22Rv1 (cell line): ENCODE measurements around the gene DPH1.

Experiments used
- H3K27ac ChIP-seq: fragments of 450-650 bp; 2 replicates; pipeline ENCODE4 v1.5.1; 2017
- ZFX ChIP-seq: fragments of 450-650 bp; IDR thresholded peaks from 2 replicates; pipeline ENCODE4 v1.6.1; 2017; ENCODE audit warnings: antibody characterized with exemption, borderline replicate concordance
- TF ChIP-seq, protein P1 (sequence below): fragments of 450-650 bp; IDR thresholded peaks from 2 replicates; pipeline ENCODE4 v1.5.1; 2017; ENCODE audit warnings: mild to moderate bottlenecking

Gene DPH1

DNA sequence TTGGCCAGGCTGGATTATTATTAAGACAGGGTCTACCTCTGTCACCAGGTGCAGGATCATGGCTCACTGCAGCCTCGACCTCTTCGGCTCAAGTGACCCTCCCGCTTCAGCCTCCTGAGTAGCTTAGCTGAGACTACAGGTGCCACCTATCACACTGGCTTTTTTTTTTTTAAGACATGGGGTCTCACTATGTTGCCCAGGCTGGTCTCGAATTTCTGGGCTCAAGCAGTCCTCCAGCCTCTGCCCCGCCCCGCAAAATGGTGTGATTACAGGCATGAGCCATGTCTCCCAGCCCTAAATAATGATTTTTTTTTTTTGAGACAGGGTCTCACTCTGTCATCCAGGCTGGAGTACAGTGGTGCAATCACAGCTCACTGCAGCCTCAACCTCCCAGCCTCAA lies 17.6 kb downstream of the DPH1 start:
- no peak overlapping the region for H3K27ac ChIP-seq
- no peak for TF ChIP-seq ZFX

DNA sequence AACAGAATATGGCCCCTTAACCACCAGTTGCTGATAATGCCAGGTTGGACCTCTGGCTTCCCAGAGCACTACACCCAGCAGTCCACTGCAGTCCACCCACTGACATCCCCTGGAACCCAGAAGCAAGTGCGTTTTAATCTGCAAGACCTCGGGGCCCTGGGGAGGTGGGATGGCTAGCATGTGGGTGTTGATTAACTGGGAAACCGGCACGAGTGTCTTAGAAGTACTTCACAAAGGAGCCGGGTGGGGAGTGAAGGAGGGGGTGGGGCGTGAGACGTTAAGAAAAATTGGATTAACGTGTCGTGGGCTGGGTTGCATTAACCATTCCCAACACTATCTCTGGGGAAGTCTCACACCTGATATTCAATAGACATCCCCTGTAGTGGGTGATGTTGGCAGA lies 18.9 kb downstream of the DPH1 start:
- H3K27ac ChIP-seq = peak overlapping the region; percentile 88
- TF ChIP-seq ZFX = no peak
- TF ChIP-seq, protein P1, sequence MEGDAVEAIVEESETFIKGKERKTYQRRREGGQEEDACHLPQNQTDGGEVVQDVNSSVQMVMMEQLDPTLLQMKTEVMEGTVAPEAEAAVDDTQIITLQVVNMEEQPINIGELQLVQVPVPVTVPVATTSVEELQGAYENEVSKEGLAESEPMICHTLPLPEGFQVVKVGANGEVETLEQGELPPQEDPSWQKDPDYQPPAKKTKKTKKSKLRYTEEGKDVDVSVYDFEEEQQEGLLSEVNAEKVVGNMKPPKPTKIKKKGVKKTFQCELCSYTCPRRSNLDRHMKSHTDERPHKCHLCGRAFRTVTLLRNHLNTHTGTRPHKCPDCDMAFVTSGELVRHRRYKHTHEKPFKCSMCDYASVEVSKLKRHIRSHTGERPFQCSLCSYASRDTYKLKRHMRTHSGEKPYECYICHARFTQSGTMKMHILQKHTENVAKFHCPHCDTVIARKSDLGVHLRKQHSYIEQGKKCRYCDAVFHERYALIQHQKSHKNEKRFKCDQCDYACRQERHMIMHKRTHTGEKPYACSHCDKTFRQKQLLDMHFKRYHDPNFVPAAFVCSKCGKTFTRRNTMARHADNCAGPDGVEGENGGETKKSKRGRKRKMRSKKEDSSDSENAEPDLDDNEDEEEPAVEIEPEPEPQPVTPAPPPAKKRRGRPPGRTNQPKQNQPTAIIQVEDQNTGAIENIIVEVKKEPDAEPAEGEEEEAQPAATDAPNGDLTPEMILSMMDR = no peak

DNA sequence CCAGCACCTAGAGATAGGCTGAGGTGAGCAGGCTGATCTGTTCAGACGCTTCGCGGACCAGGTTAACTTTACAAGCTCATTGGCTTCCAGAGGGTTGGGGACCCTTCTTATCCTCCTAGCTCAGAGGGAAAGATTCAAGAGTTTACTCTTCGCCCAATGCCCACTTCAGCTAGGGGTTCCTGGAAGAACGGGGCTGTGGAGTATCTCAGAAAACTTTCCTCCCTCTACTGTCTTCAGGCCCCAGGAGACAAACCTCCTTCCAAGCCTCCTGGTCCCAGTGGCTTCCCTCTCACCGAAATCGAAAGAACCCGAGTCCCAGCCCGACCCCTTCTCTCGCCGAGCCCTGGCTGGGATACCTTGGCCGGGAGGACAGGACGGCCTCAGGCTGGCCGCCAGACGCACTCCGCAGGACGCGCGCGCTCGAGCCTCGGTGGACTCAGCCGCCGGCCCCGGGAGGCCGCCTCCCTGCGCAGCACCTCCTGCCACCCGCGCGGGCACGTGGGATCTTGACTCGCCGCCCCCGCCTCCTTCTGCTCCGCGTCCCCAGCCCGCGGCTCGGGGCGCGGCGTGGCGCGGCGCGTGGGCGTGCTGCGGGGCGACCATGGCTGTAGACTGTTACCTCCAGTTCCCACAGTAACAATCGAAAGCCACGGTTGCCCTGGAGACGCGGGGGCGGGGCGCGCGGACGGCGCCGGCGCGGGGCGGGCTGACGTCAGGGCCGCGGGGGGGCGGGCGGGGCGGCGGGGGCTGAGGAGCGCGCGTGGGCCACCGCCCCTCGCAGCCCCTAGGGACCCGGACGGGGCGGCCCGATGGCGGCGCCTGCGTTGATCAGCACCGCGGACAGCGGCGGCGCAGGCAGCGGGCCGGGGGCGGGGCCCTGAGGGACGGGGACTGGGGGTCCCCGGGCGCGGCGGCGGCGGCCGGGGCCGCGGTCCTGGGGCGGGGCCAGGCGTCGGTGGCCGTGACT lies 19.7 kb downstream of the DPH1 start:
- peak overlapping the region; percentile 88 for H3K27ac ChIP-seq
- TF ChIP-seq, protein P1 = no peak
- TF ChIP-seq ZFX = no peak

DNA sequence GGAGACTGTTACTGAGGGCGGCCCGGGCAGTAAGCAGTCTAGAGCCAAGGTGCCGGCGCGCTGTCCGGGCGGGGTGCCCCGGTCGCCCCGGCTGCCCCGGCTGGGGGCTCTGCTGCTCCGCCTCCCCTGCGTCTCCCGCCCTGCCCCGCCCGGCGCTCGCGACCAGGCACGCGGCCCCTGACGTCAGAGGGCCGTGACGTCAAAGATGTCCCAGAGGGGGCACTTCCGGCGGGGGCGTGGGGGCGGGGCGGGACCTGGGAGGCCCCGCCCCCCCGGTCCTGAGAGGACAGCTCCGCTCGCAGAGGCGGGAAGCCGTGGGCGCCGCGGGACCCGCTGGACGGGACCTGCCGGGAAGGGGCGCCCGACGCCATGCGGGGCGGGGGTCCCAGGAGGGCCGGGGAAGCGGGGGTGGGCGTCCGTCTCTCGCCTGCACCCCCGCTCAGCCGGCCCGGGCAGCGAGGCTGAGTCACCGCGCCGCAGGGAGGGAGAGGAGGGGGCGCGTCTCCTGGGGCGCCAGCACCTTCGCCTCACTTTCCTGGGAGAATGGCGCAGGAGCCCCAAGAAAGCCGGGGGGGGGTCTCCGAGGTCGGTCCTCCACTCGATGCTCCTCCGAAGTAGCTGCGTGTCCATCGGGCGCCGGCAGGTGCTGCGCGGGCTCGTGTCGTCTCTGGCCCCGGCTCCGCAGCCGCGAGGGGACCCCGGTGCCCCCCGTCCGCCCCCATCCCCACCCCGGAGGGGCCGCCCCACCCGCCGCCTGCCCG lies 20.5 kb downstream of the DPH1 start:
- no peak for TF ChIP-seq ZFX
- TF ChIP-seq, protein P1 = no peak; the same call in none of the 2 replicates
- H3K27ac ChIP-seq = peak overlapping the region; percentile 88

DNA sequence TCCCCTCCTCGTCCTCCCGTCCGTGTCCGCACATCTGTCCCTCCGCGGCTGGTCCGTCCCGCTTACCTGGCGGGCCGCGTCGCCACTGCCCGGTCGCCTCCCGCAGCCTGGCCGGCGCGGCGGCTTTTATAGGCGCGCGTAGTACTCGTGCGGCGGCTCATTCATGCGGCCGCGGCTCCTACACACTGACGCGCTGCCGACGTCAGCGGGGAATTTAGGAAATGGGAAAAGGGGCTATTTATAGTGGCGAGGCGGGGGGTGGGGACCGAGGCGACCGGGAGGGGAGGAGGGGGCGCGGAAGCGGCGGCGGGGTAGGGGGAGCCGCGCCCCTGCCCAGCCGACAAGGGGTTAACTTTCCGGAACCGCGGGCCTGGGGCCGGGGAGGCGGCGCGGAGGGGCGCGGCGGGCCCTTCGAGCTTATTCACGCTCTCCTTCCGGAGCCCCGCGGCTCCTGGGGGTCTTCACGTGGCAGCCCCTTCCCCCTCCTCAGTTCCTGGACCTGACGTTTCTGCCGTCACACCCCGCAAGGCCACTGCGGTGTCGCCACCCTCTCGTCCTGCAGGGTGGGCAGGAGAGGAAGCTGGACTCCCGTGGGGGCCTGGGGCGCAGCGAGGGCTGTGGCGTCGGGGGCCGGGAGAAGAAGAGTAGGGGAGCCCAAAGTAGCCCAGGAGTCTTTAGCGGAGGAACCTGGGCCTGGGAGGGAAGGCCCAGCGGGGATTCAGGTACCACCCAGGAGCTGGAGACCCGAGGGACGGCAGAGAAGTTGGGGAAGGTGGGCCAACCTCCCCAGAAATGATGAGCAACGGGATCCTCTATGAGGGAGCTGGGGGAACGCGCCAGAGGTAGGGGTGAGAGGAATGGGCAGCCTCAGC lies 21.3 kb downstream of the DPH1 start:
- TF ChIP-seq, protein P1 = 0 out of 2 replicates have a peak, but pooled peaks have one; percentile 16
- TF ChIP-seq ZFX = no peak
- peak overlapping the region; percentile 88 for H3K27ac ChIP-seq

DNA sequence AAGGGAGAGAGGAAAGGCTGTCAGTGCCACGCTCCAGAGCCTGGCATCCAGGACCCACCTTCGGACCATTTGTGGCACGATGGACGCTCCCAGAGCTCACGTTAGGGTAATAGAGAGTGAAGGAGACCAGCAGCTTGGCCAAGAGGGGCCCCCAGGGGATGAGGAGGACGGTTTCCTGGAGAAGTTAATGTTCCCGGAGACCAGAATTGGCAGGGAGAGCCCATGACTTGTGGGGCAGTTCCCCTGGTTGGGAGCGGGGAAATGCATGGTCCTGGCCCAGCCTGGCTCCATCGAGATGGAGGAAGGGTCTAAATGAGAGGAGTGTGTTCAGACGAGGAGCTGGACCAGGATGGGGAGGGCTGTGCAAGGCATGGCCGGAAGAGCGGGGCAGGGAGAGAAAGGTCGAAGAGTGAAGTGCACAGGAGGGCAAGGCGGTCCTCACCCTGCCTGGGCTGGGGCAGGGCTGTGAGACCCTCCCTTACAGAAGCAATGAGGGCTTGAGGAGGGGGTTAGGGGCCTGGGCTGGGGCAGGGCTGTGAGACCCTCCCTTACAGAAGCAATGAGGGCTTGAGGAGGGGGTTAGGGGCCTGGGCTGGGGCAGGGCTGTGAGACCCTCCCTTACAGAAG lies 22.1 kb downstream of the DPH1 start:
- TF ChIP-seq, protein P1 = no peak
- no peak for TF ChIP-seq ZFX
- no peak overlapping the region for H3K27ac ChIP-seq
